Endothelial cell of umbilical vein (primary cell): ENCODE measurements around the gene CDK4.

Experiments used
- CTCF ChIP-seq, 2 donors: IDR thresholded peaks; 1 replicate in 1 of 2; 2 replicates in 1 of 2; pipeline ENCODE4 v1.5.1; 2011; ENCODE audit warnings: low read length in 2 of 2, mild to moderate bottlenecking in 2 of 2, moderate library complexity in 2 of 2, control low read depth in 1 of 2, inconsistent platforms in 1 of 2, low read depth in 1 of 2; ENCODE audit not compliant: insufficient read depth in 1 of 2; ENCODE audit errors: extremely low read depth in 1 of 2
- EZH2 ChIP-seq: IDR thresholded peaks from 2 replicates; pipeline ENCODE4 v1.6.1; 2012; ENCODE audit warnings: borderline replicate concordance, low read depth, mild to moderate bottlenecking, moderate library complexity, low read length, inconsistent platforms; ENCODE audit not compliant: severe bottlenecking
- FOS ChIP-seq: IDR thresholded peaks from 2 replicates; pipeline ENCODE4 v1.6.1; 2011; ENCODE audit warnings: mild to moderate bottlenecking, low read length, moderate library complexity, borderline replicate concordance; ENCODE audit not compliant: insufficient read depth
- GATA2 ChIP-seq: IDR thresholded peaks from 2 replicates; pipeline ENCODE4 v1.7.0; 2011; ENCODE audit warnings: low read depth, mild to moderate bottlenecking, moderate library complexity, mixed read lengths, low read length; ENCODE audit not compliant: insufficient read length, insufficient read depth
- JUN ChIP-seq: IDR thresholded peaks from 2 replicates; pipeline ENCODE4 v1.6.1; 2011; ENCODE audit warnings: borderline replicate concordance, low read depth; ENCODE audit not compliant: insufficient read length, insufficient read depth
- MAX ChIP-seq: IDR thresholded peaks from 2 replicates; pipeline ENCODE4 v1.6.1; 2011; ENCODE audit not compliant: insufficient read depth, insufficient read length
- MYC ChIP-seq: IDR thresholded peaks from one replicate; pipeline ENCODE4 v1.6.1; 2011; ENCODE audit warnings: mild to moderate bottlenecking, low read depth, low read length
- POLR2A ChIP-seq: IDR thresholded peaks from 2 replicates; pipeline ENCODE4 v1.6.1; 2012; ENCODE audit warnings: low read depth, mild to moderate bottlenecking, control low read depth, low read length
- POLR2AphosphoS5 ChIP-seq: IDR thresholded peaks from 2 replicates; pipeline ENCODE4 v1.6.1; 2012; ENCODE audit warnings: low read depth, mild to moderate bottlenecking, control low read depth, low read length, moderate library complexity; ENCODE audit not compliant: insufficient read depth

- TF ChIP-seq MYC: no peak
- TF ChIP-seq POLR2A: no peak
- no peak for TF ChIP-seq EZH2
- TF ChIP-seq CTCF (IDR thresholded peaks at IDR 0.05; ENCODE audit: extremely low read depth in 1 of 2, insufficient read depth in 1 of 2, low read depth in 1 of 2, low read length in 2 of 2): no peak
- no peak for TF ChIP-seq POLR2AphosphoS5
- TF ChIP-seq MAX: no peak
- TF ChIP-seq FOS: no peak
- peak; percentile 42 for TF ChIP-seq JUN
- TF ChIP-seq GATA2: no peak
These were observed 19.2 kb upstream of the CDK4 start for GRCh38 chr12:57771236-57771872.
